ENCODE results near the gene NTSR1.

The NTSR1 gene

DNA sequence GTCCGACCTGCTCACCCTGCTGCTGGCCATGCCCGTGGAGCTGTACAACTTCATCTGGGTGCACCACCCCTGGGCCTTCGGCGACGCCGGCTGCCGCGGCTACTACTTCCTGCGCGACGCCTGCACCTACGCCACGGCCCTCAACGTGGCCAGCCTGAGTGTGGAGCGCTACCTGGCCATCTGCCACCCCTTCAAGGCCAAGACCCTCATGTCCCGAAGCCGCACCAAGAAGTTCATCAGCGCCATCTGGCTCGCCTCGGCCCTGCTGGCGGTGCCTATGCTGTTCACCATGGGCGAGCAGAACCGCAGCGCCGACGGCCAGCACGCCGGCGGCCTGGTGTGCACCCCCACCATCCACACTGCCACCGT, 885 bp downstream of the NTSR1 start:
- DNase-seq (ENCODE audit: low spot score) = no peak

- no peak for DNase-seq (ENCODE audit: low spot score)
These were observed 1.7 kb downstream of the NTSR1 start for GRCh38 chr20:62710221-62710885.

DNA sequence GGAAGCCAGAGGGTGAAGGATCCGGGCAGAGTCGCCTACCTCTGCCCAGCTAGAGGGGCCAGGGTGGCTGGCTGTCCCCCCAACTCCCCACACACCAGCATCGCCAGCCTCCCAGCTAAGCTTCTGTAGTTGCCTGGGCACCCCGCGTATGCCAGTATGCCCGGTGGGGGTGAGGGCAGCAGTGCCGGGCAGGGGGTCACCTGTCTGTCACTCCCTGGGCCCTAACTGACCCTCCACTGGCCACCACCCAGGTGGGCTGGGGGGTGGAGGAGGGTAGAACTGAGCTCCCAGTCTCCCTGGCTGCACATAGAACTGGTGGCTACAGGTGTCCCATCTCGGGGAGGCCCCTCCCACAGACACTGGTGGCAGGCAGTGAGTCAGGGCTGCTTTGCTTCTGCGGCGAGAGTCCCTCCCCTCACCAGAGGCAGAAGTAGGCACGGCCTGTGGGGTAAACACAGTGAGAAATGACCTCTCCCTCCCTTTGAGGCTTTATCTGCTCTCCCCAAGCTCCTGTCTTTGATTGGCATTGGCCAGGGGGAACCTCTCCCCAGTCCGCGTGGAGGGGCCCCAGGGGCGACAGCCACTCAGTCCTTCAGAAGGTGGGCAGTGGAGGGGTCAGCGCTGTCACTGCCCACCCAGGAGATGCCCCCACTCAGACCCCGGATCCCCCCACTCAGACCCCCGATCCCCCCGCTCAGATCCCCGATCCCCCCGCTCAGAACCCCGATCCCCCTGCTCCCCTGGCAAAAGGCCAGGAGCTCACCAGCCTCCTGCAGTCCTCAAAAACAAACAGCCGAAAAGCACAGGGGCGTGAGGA, 2.5 kb downstream of the NTSR1 start:
- no peak for DNase-seq (ENCODE audit: low spot score)

DNA sequence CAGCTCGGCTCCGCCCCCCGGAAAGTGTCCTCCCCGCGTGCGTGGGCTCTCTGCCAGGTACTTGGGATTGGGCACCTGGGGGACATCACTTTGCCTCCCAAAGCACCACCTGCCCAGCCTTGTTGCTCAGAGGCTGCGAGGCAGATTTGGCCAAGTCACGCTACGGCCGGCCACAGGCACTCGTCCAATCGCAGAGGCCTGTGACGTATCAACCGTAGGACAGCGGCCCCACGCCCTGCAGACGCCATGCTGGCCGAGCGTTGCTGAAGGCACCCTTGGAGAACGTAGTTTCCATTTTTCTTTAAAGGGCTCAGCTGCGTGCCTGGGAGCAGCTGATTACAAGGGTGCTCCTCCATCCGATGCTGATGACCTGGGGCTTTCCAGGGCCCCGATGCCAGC, 3.1 kb downstream of the NTSR1 start:
- no peak for DNase-seq (ENCODE audit: low spot score)

DNA sequence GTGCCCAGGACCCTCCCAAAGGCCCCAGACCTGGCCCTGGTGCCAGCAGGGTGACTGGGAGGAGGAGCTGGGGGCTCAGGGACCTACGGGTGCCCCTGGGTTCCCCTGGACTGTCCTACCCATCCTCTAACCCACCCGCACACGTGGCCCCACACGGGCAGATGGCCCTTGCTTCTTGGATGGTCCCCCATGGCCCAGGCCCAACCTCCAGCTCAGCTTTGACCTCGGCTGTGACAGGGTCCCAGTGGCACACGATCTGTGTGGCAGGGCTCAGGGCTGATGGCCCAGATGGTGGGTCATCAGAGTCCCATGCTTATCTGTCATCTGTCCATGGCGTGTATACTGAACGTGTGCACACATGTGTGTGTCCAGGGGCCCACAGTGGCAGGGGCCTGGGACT, 4.0 kb downstream of the NTSR1 start:
- DNase-seq (ENCODE audit: low spot score) = no peak

GRCh38 chr20:62714006-62714405, 5.4 kb downstream of the NTSR1 start:
- no peak for DNase-seq (ENCODE audit: low spot score)

- DNase-seq (ENCODE audit: low spot score) = no peak
These were observed 6.2 kb downstream of the NTSR1 start for GRCh38 chr20:62714799-62715198.

DNA sequence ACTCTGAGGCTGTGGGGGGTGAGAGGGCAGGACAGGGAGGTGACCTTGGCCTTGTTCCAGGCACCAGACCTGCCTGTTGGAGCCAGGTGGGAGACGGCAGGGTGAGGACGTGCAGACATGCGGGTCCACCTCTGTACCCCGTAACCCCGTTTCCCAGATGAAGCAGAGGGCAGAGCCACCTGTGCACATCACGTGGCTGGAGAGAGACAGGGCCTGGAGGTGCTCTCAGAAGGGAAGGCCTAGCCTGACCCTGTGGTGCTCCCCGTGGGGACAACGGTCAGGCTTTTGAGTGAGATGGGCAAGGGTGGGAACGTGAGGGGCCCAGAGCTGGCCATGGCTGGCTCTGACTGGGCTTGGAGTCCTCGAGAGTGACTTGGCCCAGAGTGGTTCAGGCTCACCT, 6.6 kb downstream of the NTSR1 start:
- no peak for DNase-seq (ENCODE audit: low spot score)

GRCh38 chr20:62716198-62716940, 7.7 kb downstream of the NTSR1 start:
- no peak for DNase-seq (ENCODE audit: low spot score)

DNA sequence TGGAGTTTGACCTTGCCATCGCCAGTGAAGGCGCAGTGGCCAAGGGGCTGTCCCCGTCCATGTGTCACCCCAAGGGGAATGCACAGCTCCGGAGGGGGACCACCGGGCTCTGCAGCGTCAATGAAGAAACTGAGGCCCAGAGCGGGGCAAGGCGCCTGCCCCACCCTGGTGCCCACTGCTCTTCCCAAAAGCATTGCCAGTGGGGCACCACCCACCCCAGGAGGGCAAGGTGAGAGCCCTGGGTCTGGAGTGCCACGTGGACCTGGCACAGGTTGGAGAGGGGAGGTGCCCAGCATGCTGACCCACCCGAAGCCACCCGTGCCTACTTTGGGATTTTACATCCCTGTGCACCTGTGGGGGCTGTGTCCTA, 8.3 kb downstream of the NTSR1 start:
- no peak for DNase-seq (ENCODE audit: low spot score)

GRCh38 chr20:62717933-62718332, 9.3 kb downstream of the NTSR1 start:
- no peak for DNase-seq (ENCODE audit: low spot score)

- DNase-seq (ENCODE audit: low spot score) = no peak
These were observed 9.9 kb downstream of the NTSR1 start for GRCh38 chr20:62718546-62718945.

DNA sequence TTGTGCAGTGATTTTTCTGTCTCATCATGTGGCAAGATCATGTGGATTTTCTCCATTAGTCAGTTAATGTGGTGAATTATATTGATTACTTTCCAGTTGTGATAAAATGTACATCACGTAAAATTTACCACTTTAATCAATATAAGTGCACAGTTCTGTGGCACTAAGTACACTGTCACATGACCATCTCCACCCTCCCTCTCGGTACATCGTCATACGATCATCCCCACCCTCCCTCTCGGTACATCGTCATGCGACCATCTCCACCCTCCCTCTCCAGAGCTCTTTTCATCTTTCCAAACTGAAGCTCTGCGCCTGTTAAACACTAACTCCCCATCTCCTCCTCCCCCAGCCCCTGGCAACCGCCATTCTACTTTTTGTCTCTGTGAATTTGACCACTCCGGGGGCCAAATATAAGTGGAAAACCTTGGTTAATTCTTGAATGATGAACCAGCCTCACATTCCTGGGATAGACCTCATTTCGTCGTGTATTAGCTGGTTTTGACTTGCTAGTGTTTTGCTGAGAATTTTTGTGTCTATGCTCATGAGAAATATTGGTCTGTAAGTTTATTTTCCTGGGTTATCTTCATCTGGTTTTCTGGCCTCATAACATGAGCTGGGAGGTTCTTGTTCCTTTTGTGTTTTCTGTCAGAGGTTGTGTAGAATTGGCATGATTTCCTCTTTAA, 10.8 kb downstream of the NTSR1 start:
- DNase-seq (ENCODE audit: low spot score) = no peak

DNA sequence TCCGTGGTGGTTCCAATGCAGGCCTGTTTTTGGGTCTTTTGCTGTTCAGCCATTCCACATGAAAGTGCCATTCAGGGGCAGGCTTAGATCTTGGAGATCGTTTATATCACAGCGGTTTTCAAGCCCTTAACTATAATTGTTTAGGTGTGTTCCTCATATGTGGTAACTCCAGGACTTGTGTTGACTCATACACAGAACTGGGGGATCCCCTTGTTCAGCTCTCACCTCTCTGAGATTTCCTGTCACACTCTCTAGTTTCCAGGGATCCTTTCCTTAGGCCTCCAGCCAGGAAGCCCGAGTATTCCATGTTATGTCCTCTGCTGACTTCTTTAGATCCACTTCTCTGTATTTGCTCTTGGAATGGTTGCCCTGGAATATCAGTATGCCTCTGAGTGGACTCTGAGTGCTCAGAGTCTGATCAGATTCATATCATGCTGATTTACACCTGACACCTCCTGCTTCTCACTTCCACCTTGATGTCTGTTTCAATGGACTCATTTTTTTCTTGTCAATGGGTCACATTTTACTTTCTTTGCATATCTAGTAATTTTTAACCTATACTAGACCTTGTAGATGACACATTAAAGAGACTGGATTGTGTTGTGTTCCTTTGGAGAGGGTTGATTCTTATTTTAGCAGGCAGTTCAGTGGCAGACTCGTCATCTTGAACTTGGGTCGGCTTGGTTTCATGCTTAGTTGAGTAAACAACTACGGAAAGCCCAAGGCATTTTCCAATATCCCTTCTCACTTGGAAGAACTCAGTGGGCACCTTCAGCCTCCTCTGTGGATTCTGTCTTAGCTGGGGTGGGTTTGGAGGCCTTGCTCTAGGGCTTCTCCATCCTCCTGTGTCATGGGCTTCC, 13.1 kb downstream of the NTSR1 start:
- no peak for DNase-seq (ENCODE audit: low spot score)

- no peak for DNase-seq (ENCODE audit: low spot score)
These were observed 14.0 kb downstream of the NTSR1 start for GRCh38 chr20:62722627-62723026.

- no peak for DNase-seq (ENCODE audit: low spot score)
These were observed 14.7 kb downstream of the NTSR1 start for GRCh38 chr20:62723351-62723750.

GRCh38 chr20:62723768-62724450, 15.3 kb downstream of the NTSR1 start:
- DNase-seq (ENCODE audit: low spot score) = no peak

DNA sequence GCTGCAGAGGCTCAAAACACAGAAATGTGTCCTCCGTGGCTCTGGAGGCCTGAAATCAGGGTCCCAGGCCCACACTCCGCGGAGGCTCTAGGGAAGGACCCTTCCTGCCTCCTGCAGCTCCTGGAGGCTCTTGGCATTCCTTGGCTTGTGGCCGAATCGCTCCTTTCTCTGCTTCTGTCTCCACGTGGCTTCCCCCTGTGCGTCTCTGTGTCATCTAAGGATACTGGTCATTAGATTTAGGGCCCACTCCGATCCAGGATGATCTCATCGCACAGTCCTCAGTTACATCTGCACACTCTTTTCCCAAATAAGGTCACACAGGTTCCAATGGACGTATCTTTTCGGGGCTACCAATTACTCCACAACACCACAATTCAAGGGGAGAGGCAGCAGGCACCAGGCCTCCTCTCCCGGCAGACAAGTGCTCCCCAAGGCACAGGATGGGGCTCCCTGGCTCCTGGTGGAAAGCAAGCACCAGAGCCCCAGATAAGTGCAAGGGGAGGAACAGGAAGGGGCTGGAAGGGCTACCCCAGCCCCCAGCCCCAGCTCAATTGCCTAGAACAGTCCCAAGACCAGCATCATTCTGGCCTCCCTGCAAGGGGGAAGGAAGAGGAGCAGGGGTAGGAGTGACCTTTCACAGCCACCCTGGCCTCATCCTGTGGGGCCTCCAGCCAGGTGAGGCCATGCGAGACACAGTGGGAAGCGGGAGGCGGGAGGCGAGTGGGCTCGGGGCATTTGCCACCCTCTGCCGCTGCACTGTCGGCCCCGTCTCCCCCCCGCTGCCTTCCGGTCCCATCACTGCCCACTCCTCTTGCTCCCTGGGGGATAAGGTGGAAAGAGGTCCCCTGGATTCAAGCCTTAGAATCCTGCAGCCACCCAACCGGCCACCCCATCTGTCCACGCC, 16.3 kb downstream of the NTSR1 start:
- DNase-seq (ENCODE audit: low spot score) = no peak

GRCh38 chr20:62725596-62726268, 17.1 kb downstream of the NTSR1 start:
- no peak for DNase-seq (ENCODE audit: low spot score)

Measured in GM03348 (cell line).